ENCODE data around the gene WFIKKN2. TPM values are rescaled to one million over a fixed set of nuclear protein-coding genes. Genes with fewer than 3 reads are reported as not detected.

WFIKKN2 gene
- total and polyA plus RNA-seq, 2 of the 8 experiments (the other 6 are each of a cell fraction or from before 2014, with no cell fraction given): 0.07 to 0.30 TPM

DNA sequence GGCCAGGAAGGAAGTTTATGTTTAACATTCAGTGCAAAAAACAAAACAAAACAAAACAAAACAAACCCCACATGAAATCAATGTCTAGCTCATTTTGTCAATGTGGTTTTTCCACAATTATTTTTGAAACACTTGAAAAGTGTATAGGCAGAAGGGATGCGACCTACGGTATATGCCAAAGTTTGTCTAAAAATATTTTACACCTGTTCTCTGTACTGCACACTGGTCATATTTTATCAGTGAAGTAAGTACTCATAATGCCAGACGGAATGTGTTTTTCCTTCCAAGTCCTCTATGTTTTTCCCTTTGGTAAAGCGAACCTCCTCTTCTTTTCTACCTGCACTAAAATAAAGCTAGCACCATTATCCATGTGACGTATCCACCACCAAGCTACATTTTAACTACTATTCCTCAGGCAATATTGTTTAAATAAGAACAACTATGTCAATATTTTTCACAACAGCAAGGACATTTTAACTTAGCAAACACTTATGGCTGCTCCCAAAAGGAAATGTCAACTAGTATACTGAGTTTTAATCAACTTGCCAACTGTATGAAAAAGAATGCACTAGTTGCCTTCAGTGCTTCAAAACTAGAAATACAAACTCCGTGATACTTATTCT, 20.4 kb downstream of the WFIKKN2 start (continued):
- TF ChIP-seq BRCA1 (IDR thresholded peaks at IDR 0.05; ENCODE audit: low read depth, low read length): no peak

Data from H1 (cell line).